Activated naive CD4-positive, alpha-beta T cell (primary cell): ENCODE results near the gene MYO9A.

ENCODE experiments used
- DNase-seq, 4 experiments: peaks; one replicate each; lab custom pipeline; 2025; lab: John Stamatoyannopoulos, UW

MYO9A gene

DNA sequence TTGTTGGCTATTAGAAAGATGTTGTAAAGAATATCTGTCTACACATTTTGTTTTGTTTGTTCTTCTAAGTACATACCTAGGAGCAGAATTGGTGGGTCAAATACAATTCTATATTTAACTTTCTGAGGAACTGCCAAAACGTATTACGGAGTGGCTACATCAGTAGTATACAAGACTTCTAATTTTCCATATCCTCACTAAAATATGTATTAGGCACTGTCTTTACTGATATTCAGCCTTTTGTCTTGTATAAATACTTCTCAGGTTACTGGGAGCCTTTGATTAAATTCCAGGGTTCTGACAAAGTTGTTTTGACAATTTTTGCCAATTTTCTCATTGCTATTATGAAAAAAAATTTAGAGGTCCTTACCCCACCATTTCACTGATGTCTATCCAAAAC is 160.9 kb downstream of the MYO9A start:
- no peak for DNase-seq

DNA sequence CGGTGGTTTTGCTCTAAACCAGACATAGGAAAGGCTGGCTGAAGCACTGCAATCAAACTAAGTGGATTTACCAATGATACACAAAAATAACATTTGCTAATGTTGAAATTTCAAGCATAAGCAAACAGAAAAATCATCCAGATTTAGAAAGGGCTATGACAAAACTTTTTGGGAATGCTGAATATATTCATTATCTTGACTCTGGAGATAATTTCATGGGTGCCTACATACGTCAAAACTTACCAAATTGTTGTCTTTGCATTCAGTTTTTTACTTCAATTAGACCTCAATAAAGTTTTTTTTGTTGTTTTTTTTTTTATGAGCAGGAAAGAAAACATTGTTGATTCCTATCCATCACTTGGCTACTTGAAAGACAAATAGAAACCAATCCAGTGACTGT is 166.8 kb downstream of the MYO9A start:
- DNase-seq: no peak

DNA sequence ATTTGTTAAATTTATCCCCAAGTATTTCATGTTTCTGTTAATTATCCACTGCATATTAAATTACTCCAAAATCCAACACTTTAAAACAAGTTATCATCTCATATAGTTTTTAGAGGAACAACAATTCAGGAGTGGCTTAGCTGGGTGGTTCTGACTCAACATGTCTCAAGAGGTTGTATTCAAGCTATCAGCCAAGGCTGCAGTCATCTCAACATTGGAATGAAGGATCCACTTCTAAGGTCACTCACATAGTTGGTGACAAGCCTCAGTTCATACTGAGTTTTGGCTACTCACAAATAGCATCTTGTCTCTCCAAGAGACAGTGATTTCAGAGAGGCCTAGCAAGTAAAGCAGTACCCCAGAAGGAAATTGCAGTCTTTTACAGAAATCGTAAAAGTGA is 172.9 kb downstream of the MYO9A start:
- DNase-seq: no peak

DNA sequence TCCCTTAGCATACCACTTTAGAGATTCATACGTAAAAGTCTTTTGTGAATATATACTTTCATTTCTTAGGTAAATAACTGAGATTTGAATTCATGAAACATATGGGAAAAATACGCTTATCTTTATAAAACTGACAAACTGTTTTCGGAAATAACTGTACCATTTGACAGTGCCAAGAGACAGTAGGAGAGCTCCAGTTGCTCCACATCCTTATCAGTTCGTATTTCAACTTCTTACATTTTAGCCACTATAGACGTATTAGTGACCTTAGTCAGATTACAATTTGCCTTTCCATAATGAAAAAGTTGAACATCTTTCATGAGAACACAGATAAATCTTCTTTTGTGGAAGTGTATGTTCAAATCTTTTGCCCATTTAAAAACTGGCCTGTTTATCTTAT is 174.1 kb downstream of the MYO9A start:
- no peak for DNase-seq

DNA sequence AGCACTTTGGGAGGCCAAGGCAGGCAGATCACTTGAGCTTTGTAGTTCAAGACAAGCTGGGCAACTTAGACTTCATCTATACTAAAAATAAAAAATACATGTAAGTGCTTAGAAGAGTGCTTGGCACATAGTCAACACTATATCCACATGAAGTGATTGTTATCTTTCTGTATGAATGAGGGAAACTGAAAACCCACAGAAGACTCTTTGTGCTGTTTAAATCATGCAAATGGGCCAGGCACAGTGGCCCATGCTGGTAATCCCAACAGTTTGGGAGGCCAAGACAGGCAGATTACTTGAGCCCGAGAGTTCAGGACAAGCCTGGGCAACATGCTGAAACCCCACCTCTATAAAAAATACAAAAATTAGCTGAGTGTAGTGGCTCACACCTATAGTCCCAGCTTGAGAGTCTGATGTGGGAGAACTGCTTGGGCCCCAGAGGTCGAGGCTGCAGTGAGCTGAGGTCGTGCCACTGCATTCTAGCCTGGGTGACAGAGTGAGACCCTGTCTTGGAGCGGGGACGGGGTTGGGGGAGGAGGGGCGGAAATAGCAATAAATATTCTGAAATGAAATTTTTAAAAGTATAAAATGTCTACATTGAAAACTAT is 177.9 kb downstream of the MYO9A start:
- no peak for DNase-seq

DNA sequence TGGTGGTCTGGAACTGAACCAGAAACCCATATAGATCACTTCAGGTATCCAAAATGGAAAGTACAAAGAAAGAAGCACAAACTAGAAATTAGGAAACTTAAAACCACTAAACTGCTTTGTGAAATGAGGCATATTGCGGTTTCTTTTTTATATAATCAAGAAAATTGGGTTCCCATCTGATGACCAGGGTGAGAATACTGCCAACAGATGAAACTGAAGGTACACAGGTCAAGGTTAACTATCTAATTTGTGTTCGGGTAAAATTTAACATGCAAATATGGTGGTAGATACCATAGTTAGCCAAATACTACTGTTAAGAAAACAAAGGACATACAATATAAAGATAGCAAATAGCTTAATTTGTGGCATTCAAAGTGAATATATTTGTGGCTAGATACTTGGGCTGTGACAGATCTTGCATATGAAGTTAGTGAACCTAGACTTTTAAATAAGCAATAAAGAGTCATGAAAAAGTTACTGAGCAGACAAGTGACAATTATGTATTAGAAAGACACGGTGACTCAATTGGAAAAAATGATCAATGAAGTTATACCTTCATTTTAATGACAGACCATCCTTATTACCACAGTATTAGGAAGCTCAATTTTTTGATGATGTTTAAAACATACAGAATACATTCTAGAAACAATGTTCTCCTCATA is 180.2 kb downstream of the MYO9A start:
- no peak for DNase-seq

DNA sequence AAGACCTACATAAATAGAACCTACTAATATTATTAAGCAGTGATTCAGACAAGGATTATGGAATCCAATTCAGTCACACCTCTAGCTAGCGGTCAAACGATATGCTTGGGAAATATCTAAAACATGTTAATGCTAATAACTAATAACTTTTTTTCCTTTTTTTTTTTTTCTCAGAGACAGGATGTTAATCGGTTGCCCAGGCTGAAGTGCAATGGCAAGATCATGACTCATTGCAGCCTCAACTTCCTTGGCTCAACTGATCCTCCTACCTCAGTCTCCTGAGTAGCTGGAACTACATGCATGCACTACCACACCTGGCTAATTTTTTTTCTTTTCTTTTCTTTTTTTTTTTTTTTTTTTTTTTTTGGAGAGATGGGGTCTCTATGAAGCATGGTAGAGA is 183.5 kb downstream of the MYO9A start:
- DNase-seq: no peak

DNA sequence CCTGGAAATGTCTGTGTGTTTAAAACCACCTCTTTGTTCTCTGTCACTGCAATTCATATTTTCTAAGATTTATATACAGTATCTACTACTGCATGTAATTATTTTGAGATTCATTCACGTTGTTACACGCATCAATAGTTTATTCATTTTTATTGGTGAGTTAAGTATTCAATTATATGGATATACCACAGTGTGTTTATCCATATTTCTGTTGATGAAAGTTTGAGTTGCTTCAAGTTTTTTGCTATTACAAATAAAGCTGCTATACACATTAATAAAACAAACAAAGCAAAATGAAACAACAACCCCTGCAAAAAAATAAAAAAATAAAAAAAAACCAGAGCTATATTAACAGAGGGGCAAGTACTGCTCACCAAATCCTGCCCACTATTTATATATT is 185.3 kb downstream of the MYO9A start:
- DNase-seq: no peak

DNA sequence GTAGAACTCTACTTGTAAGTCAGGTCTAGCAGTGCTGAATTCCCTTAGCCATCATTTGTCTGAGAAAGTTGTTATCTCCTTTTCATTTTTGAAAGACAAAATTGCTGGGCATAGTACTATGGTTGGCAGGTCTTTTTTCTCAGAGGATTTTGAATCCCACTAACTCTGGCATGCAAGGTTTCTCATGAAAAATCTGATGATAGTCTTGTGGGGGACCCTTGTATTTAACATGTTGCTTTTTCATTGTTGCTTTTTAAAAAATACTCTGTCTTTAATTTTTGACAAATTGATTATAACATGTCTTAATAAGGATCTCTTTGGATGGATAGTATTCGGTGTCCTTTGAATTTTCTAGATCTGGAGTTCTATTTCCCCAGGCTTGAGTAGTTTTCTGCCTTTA is 186.7 kb downstream of the MYO9A start:
- DNase-seq: no peak

DNA sequence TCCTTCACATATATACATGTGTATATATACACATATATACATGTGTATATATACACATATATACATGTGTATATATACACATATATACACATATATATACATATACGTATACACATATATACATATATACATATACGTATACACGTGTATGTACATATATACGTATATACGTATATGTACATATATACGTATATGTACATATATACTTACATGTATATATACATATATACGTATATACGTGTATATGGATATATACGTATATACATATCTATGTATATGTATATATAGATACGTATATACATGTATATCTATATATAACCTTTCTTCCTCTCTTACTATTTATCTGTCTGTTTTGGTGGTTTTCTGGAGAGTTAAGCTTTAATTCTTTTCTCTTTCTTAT is 192.8 kb downstream of the MYO9A start:
- no peak for DNase-seq

DNA sequence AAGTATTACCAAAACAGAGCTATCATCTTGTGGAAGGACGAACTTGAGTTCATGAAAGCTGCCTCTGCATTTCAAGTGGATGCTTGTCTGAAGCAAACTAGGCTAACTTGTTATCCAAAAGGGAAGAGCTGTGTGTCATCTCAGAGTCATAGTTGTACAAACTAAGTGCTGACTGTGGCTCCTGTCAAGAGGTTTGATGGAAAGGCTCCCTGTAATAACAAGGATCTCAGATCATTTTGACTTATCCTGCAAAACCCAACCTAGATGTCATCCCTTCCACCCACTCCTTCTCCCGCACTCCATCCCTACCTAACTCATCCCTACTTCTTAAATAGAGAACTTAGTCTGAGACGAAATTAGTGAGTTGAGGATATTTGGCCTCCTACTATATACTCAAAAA is 196.8 kb downstream of the MYO9A start:
- no peak for DNase-seq

DNA sequence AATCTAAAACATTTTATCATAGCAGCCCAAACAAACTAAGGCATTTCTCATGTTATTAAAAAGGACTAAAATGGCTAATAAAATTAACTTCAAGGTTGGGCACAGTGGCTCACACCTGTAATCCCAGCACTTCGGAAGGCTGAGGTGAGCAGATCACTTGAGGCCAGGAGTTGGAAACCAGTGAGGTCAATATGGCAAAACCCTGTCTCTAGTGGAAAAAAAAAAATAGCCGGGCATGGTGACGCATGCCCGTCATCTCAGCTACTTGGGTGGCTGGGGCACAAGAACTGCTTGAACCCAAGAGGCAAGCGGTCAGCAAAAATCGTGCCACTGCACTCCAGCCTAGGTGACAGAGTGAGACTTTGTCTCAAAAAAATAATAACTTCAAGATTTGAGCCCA is 197.4 kb downstream of the MYO9A start:
- no peak for DNase-seq

DNA sequence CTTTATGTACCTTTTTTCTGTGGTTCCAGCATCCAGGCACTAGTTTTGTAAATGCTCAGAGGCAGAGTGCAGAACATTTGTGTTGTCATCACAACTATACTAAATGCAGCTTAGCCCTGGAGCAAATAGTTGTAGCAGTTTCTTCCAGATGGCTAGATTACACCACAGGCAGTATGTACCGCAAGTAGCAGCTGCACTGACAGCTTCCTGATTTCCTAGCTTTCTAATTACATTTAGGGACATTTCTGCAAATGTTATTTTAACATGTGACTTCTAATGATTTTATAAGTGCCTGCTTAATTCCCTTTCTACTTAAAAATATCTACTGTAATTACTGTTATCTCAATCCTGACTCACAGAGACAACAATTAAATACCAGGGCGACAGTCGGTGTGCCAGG is 201.1 kb downstream of the MYO9A start:
- no peak for DNase-seq

DNA sequence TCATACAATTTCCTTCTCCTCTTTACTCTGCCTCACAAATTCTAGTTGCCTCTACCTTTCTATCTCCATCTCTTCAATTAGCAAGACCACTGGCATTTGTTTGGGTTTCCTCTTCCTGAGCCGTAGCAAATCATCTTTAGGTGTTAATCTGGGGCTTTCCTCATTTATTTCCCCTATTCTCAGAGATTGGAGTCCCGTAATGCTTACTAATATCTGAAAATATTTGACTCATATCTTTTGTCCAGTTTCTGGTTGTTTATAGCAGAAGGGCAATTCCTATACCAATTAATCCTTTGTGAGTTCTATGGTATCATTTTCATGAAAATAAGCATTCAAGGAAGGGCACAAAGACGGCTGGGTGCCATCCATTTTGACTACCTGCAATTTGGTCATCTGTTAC is 203.9 kb downstream of the MYO9A start:
- DNase-seq: no peak

DNA sequence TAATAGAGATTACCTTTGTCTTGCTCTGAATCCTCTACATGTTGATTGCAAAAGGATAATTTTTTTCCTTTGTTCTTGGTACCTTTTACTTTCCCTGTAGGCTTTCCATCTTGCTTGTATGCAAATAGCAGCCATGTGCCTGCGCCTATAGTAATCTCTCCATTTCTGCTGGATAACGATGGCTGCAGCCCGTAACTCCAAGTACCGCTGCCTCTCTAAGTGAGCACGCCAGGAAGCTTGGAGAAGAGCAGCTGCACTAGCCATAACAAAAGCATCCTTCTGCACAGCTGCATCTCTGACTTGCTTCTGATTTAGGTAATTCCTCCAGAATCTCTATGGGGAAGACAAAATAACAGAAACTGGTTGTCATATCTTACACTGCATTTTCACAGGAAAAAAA is 218.3 kb downstream of the MYO9A start:
- DNase-seq: no peak

DNA sequence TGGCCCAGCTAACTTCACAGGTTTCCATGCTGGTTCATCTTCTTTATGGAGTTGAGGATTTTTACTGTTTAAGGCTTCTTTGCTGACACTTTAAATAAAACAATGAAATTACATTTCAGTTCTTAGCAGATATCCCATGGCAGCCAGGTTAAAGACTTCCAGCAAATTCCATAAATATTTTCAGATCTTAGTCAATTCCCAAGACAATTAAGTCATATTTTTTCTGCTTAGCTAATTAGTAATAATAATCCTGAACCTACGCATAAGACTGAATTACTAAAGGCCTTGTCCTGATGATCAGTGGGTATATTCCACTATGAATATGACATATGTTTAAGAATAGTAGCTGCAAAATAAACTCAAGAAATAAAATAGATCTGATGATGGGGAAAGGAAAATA is 224.3 kb downstream of the MYO9A start:
- DNase-seq: no peak

DNA sequence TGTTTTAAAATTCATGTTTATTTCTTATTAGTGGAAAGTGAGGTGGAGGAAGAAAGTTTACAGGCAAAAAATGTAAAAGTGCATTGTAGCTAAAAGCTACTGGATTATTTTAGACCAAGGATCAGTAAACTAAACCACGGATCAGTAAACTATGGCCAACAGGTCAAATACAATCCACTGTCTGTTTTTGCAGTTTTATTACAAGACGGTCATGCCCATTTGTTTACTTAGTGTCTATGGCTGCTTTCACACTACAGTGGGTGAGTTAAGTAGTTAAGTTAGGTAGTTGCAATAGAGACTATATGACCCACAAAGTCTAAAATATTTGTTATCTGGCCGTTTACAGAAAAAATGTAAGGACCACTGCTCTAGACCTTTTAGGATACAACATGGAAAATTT is 225.6 kb downstream of the MYO9A start:
- no peak for DNase-seq

DNA sequence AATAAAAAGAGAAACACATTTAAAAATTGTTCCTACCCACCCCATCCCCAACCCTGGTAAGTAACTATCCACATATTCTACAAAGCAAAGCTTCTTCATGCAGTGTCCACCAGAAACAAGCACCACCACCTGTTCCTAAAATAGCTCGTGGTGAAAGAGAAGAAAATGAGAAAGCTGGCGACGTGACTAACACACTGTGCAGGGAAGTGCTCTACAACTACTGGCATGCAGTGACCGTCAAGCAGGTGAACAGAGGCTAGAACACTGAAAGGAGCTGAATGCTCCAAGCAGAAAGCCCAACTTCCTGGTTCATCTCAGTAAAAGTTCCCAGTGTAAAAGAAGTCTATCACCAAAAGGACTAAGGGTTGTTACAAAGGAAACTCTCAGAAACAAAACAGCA is 226.9 kb downstream of the MYO9A start:
- DNase-seq: no peak

DNA sequence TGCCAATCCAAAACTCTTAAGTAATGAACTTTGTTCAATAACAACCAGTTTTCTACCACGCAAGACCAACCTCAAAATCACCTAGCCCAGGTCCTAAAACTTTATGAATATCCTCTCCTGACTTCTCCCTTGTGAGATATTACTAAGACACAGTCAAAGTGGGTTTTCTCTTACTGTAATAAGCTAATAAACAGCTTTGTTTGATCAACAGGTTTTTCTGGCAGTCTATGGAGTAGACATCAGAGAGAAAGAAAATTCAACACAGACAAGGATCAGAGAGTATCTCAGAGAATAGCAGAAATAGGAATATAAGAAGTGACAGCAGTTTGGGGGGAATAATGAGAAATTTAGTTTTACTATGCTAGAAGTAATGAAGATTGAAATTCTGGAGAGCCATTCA is 228.0 kb downstream of the MYO9A start:
- DNase-seq: no peak

DNA sequence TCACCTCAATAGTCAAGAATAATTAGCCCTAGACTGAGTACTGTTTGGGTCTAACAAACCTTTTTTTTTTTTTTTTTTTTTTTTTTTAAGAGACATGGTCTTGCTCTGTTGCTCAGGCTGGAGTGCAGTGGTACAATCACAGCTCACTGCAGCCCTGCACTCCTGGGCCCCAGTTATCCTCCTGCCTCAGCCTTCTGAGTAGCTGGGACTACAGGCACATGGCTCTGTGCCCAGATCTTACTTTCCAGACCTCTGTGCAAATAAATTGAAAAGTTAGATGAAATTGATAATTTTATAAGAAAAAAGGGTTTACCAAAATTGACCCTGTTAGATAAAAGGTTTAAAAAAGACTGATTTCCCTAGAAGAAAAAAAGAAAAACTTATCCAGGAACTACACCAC is 228.6 kb downstream of the MYO9A start:
- DNase-seq: no peak

DNA sequence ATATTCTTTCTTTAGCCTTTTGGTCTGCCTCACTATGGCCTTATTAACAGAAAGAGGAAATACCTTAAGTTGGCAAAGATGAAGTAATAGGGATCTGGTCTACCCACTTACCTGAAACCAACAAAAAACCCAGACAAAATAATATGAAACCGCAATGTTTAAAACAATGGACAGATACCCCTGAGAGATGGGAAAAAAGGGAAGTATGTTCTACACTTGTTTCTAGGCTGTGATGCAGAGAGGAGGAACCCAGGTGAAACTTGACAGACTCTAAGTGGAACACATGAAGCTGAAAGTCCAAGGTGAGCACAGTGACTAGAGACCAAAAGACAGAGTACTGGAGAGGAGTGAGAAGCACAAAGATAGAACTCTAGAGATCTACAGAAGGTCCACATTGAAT is 229.2 kb downstream of the MYO9A start:
- no peak for DNase-seq

DNA sequence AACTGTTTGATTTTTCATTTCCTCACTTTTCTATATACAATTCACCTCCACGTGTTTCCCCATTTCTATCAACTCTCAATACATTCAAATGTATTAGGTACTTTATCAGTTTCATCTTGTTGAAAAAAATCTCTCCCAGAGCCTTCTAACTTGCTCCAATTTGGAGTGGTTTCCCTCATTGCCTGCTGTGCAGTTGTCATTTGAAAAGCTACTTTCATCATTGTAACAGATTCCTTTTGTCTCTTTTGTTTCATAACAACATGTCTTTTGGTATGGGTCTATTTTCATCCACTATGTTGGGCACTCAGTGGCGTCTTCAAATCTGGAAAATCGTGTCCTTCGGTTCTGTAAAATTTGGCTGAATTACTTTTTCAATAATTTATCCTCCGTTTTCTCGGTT is 232.6 kb downstream of the MYO9A start:
- no peak for DNase-seq

DNA sequence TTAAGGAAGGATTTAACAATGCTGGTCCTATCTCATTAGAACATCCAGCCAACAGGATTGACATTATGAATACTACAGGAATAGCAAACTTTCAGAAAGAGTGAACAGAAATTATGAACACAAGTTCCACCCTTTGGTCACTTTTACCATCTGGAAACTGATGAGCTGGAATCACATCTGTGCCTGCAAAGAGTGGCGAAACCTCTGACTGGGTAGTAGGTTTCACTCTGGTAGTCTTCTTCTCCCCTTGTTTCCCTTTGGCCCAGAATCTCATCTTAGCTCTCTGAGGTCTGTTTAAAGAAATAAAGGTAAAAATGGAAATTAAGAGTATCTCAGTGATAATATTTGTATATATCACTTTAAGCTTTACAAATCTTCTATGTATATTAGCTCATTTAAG is 234.5 kb downstream of the MYO9A start:
- no peak for DNase-seq

DNA sequence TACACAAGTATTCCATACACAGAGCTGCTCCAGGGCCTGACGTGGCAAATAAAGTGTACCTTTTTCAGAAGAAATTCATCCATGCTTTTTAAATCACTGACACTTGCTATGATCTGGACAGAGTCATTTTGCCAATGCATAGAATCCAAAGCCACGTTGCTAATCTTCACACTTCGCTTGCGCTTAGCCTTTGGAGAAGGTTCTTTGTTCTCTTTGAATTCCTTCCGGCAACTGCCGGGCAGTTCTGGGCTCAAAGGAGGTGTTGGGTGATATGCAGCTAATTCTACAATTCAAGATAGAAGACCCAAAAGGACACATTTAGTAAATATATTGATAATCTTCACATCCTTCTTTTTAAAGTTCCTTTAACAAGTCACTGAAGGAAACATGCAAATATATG is 237.7 kb downstream of the MYO9A start:
- no peak for DNase-seq
